ENCODE results near the gene IKBKG.
"Not testable (repeated sequence)": the region's sequence is repeated elsewhere in the genome, so short reads cannot be mapped to it uniquely, and the experiment has no call there.

DNA sequence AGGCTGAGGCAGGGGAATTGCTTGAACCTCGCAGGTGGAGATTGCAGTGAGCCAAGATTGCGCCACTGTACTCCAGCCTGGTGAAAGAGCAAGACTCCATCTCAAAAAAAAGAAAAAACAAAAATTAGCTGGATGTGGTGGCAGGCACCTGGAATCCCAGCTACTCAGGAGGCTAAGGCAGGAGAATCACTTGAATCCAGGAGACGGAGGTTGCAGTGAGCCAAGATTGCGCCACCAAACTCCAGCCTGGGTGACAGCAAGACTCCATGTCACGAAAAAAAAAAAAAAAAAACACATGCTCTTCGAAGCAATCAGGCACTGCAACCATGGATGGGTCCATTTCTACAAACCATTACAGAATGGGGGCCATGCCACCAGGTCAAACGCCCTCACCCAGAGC lies 7.1 kb upstream of the IKBKG start:
- TF ChIP-seq, protein P1, sequence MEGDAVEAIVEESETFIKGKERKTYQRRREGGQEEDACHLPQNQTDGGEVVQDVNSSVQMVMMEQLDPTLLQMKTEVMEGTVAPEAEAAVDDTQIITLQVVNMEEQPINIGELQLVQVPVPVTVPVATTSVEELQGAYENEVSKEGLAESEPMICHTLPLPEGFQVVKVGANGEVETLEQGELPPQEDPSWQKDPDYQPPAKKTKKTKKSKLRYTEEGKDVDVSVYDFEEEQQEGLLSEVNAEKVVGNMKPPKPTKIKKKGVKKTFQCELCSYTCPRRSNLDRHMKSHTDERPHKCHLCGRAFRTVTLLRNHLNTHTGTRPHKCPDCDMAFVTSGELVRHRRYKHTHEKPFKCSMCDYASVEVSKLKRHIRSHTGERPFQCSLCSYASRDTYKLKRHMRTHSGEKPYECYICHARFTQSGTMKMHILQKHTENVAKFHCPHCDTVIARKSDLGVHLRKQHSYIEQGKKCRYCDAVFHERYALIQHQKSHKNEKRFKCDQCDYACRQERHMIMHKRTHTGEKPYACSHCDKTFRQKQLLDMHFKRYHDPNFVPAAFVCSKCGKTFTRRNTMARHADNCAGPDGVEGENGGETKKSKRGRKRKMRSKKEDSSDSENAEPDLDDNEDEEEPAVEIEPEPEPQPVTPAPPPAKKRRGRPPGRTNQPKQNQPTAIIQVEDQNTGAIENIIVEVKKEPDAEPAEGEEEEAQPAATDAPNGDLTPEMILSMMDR (IDR thresholded peaks at IDR 0.05) = not testable (repeated sequence)
- TF ChIP-seq POLR2A (IDR thresholded peaks at IDR 0.05) = not testable (repeated sequence)

Data from body of pancreas (tissue), 4 donors.